Activated B cell treated with CpG ODN at 0.5 μM for 24 hours (primary cell): Measurements from ENCODE around the gene ANKHD1. TPM values are rescaled to one million over a fixed set of nuclear protein-coding genes. Genes with fewer than 3 reads are reported as not detected.

Experiments
- ATAC-seq: fragments of 200-7000 bp; cut with Tn5 transposase; one replicate; pipeline ENCODE4 v1.10.0; 2021; ENCODE audit warnings: low read depth, mild to moderate bottlenecking, moderate library complexity
- CTCF ChIA-PET: fragments of 350-600 bp; sonication (Branson Sonifier 250); formaldehyde crosslinking; loops from one replicate; lab custom pipeline; 2021; ENCODE audit warnings: antibody characterized with exemption; lab: Charles Lee
- POLR2A ChIA-PET: fragments of 350-600 bp; sonication (Branson Sonifier 250); formaldehyde crosslinking; loops from one replicate; lab custom pipeline; 2021; ENCODE audit warnings: antibody characterized with exemption; lab: Charles Lee
- DNase-seq: peaks from one replicate; pipeline ENCODE4 v3.0.0; 2022
- H3K27ac Mint-ChIP-seq: one replicate; pipeline ENCODE4 v1.8.0; 2020; ENCODE audit warnings: mixed read lengths
- H3K27me3 Mint-ChIP-seq: one replicate; pipeline ENCODE4 v1.8.0; 2021; ENCODE audit warnings: mixed read lengths
- H3K36me3 Mint-ChIP-seq: one replicate; pipeline ENCODE4 v1.8.0; 2021; ENCODE audit warnings: low read depth, mixed read lengths
- H3K4me1 Mint-ChIP-seq: one replicate; pipeline ENCODE4 v1.8.0; 2021; ENCODE audit warnings: mixed read lengths
- H3K4me3 Mint-ChIP-seq: one replicate; pipeline ENCODE4 v1.8.0; 2020; ENCODE audit warnings: mild to moderate bottlenecking, mixed read lengths
- H3K9me3 Mint-ChIP-seq: one replicate; pipeline ENCODE4 v1.8.0; 2020; ENCODE audit warnings: mixed read lengths
- intact Hi-C: fragments of 100-400 bp; cut with micrococcal nuclease; formaldehyde crosslinking; loops from one replicate; pipeline ENCODE4 v1.15.1; 2024
- total RNA-seq: library from RNA; stranded (reverse); gene quantifications from 2 replicates; pipeline ENCODE4 v1.2.3, GENCODE V29; 2022
- TF ChIP-seq, protein P1 (sequence below): fragments of 200-600 bp; IDR thresholded peaks from one replicate; pipeline ENCODE4 v1.8.0; 2022; ENCODE audit warnings: antibody characterized with exemption, mild to moderate bottlenecking

The ANKHD1 gene
- total RNA-seq, 1 donor from 2014 or later, result 187 TPM

GRCh38 chr5:140548791-140549190, 147.2 kb downstream of the ANKHD1 start:
- intact Hi-C loops, result loop anchor here (5.0 kb wide), 1 partner anchor 146 kb away; the partner anchor contains the start of gene ANKHD1
- POLR2A ChIA-PET, result interaction anchor here (0.6 to 4.4 kb wide), 7 partner anchors 9 to 430 kb away, joined by 11 to 39 read pairs (median 16); partner anchors contain the start of genes ANKHD1, APBB3, IK and NDUFA2

GRCh38 chr5:140549237-140550144, 147.9 kb downstream of the ANKHD1 start:
- intact Hi-C loops, result loop anchor here (5.0 kb wide), 1 partner anchor 147 kb away; the partner anchor contains the start of gene ANKHD1

More at GRCh38 chr5:140548791-140549190, 147.2 kb downstream of the ANKHD1 start:
- TF ChIP-seq, protein P1, sequence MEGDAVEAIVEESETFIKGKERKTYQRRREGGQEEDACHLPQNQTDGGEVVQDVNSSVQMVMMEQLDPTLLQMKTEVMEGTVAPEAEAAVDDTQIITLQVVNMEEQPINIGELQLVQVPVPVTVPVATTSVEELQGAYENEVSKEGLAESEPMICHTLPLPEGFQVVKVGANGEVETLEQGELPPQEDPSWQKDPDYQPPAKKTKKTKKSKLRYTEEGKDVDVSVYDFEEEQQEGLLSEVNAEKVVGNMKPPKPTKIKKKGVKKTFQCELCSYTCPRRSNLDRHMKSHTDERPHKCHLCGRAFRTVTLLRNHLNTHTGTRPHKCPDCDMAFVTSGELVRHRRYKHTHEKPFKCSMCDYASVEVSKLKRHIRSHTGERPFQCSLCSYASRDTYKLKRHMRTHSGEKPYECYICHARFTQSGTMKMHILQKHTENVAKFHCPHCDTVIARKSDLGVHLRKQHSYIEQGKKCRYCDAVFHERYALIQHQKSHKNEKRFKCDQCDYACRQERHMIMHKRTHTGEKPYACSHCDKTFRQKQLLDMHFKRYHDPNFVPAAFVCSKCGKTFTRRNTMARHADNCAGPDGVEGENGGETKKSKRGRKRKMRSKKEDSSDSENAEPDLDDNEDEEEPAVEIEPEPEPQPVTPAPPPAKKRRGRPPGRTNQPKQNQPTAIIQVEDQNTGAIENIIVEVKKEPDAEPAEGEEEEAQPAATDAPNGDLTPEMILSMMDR, result no peak
- DNase-seq (no peak), ATAC-seq (no peak)
- H3K36me3 Mint-ChIP-seq, result peaks cover 57% of the 10 kb centered on the region
- H3K9me3 Mint-ChIP-seq, result no peaks in the 10 kb centered on the region
- CTCF ChIA-PET, result interaction anchor here (2.3 kb wide), 1 partner anchor 98 kb away, joined by 12 read pairs; the partner anchor contains the start of genes IK and NDUFA2
- H3K27me3 Mint-ChIP-seq, result no peaks in the 10 kb centered on the region
- peaks cover 39% of the 10 kb centered on the region for H3K4me1 Mint-ChIP-seq
- H3K4me3 Mint-ChIP-seq, result peak overlapping the region; percentile 86
- peak overlapping the region; percentile 95 for H3K27ac Mint-ChIP-seq

GRCh38 chr5:140550147-140551079, 148.8 kb downstream of the ANKHD1 start:
- no peak for ATAC-seq
- TF ChIP-seq, protein P1, result no peak
- peaks cover 54% of the 10 kb centered on the region for H3K4me1 Mint-ChIP-seq
- DNase-seq, result no peak
- H3K9me3 Mint-ChIP-seq, result no peaks in the 10 kb centered on the region
- peaks cover 54% of the 10 kb centered on the region for H3K36me3 Mint-ChIP-seq
- POLR2A ChIA-PET, result interaction anchor here (0.6 to 1.1 kb wide), 2 partner anchors 14 to 97 kb away, joined by 6 to 7 read pairs; partner anchors contain the start of genes IK and NDUFA2
- H3K27ac Mint-ChIP-seq, result no peak overlapping the region
- CTCF ChIA-PET, result no interaction called here
- intact Hi-C loops, result no loop called here
- no peak overlapping the region for H3K4me3 Mint-ChIP-seq
- no peaks in the 10 kb centered on the region for H3K27me3 Mint-ChIP-seq

More at GRCh38 chr5:140549237-140550144, 147.9 kb downstream of the ANKHD1 start:
- ChIA-PET POLR2A (interaction anchor here (2.9 to 4.4 kb wide), 2 partner anchors 8 to 15 kb away, joined by 30 to 39 read pairs; partner anchors contain the start of genes APBB3, SLC35A4 and SRA1), CTCF (interaction anchor here (2.3 kb wide), 1 partner anchor 98 kb away, joined by 12 read pairs; the partner anchor contains the start of genes IK and NDUFA2)
- H3K27ac Mint-ChIP-seq, result peak overlapping the region; percentile 68
- DNase-seq (no peak), ATAC-seq (no peak)
- TF ChIP-seq, protein P1, result no peak
- no peaks in the 10 kb centered on the region for H3K27me3 Mint-ChIP-seq
- peaks cover 55% of the 10 kb centered on the region for H3K36me3 Mint-ChIP-seq
- peak overlapping the region; percentile 58 for H3K4me3 Mint-ChIP-seq
- no peaks in the 10 kb centered on the region for H3K9me3 Mint-ChIP-seq
- H3K4me1 Mint-ChIP-seq, result peaks cover 46% of the 10 kb centered on the region

GRCh38 chr5:140551872-140552271, 150.2 kb downstream of the ANKHD1 start:
- DNase-seq (no peak), ATAC-seq (no peak)
- Mint-ChIP-seq H3K27ac (no peak overlapping the region), H3K36me3 (peaks cover 63% of the 10 kb centered on the region), H3K4me1 (peaks cover 66% of the 10 kb centered on the region), H3K4me3 (no peak overlapping the region), H3K9me3 (no peaks in the 10 kb centered on the region), H3K27me3 (no peaks in the 10 kb centered on the region)
- TF ChIP-seq, protein P1, result no peak
- ChIA-PET POLR2A (interaction anchor here (1.6 kb wide), 2 partner anchors 14 to 96 kb away, joined by 4 to 5 read pairs; partner anchors contain the start of genes IK and NDUFA2), CTCF (no interaction called here)
- intact Hi-C loops, result no loop called here
